ENCODE data around the gene RFPL4A.
"Not testable (repeated sequence)": the region's sequence is repeated elsewhere in the genome, so short reads cannot be mapped to it uniquely, and the experiment has no call there.

The RFPL4A gene

DNA sequence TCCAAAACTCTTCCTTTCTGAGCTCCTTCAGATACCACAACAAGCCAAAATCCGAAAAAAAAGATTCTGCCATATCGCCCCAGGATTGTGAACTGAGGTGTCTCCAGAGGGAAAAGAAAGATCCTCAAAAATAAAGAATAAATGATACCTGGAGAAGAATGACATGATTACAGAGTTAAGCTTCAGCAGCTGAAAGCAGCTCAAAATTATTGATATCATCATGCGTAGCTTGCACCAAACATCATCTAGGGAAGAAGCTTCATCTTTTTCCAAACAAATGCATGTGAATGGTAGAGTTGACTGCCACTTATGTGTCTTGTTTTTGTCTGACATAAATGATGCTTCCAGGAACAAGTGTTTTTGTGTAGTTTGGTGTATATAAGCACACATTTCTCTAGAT, 20.6 kb upstream of the RFPL4A start, which contains the start of gene NLRP9:
TSS of gene NLRP9 (minus strand) at position 101 of the 400 bp plus-strand sequence. CDS start at position 73, 28 bp downstream.
- no peak within 1 kb of the TSS for H3K27ac ChIP-seq
- H3K9me3 ChIP-seq (replicated peaks in 1 of 11), result no peaks in the 10 kb centered on the region
- H3K27me3 ChIP-seq, result no peaks in the 10 kb centered on the region
- no peak within 1 kb of the TSS for H3K9ac ChIP-seq
- no peaks in the 10 kb centered on the region for H3K36me3 ChIP-seq
- no peaks in the 10 kb centered on the region for H4K20me1 ChIP-seq
- TF ChIP-seq Cebpa-rat (IDR thresholded peaks at IDR 0.05), result no peak
- H3K4me1 ChIP-seq, result no peaks in the 10 kb centered on the region; a peak in 1 of 20 replicates
- H3K4me3 ChIP-seq, result no peak within 1 kb of the TSS
- H3K4me2 ChIP-seq, result no peak within 1 kb of the TSS

DNA sequence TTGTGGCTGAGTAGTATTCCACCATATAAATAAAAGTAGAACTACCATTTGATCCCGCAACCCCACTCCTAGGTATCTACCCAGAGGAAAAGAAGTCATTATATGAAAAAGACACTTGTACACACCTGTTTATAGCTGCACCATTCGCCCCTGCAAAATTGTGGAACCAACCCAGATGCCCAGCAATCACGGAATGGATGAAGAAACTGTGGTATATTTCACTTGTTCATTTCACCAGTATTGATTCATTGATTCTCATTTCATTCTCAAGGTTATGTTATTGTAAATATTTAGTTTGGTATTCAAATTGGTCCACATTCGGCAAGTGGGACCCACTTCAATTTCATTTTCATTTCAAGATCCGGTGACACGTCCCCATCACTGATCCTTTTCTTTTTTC, 8.2 kb upstream of the RFPL4A start:
- H3K4me1 ChIP-seq, result no peaks in the 10 kb centered on the region
- no peak overlapping the region for H3K4me2 ChIP-seq
- no peaks in the 10 kb centered on the region for H3K36me3 ChIP-seq
- H4K20me1 ChIP-seq, result no peaks in the 10 kb centered on the region
- H3K9me3 ChIP-seq (replicated peaks in 1 of 11), result no peaks in the 10 kb centered on the region
- no peak overlapping the region for H3K27ac ChIP-seq
- H3K9ac ChIP-seq, result no peak overlapping the region
- TF ChIP-seq Cebpa-rat (IDR thresholded peaks at IDR 0.05), result no peak
- H3K27me3 ChIP-seq, result no peaks in the 10 kb centered on the region
- no peak overlapping the region for H3K4me3 ChIP-seq

DNA sequence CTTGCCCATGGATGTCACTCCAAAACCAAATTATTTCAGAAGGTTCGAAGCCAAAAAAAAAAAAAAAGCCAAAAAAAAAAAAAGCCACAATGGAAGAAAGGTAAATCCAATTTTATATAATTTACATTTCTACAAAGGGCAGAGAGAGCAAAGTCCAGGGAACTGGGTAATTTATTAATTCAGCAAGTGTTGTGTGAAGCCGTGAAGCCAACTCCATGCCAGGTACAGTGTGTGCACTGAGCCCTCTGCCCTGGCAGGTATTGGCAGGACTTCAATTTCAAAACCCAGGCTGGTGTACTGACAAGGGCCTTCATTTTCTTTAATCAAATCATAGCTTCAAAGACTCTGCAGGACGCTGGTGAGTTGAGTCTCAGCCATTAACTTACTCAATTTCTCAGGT, 5.5 kb upstream of the RFPL4A start:
- Histone ChIP-seq H4K20me1 (no peaks in the 10 kb centered on the region), H3K27ac (no peak overlapping the region), H3K36me3 (no peaks in the 10 kb centered on the region), H3K9me3 (replicated peaks in 1 of 11) (no peaks in the 10 kb centered on the region), H3K9ac (no peak overlapping the region), H3K4me3 (no peak overlapping the region), H3K27me3 (no peaks in the 10 kb centered on the region), H3K4me2 (no peak overlapping the region), H3K4me1 (no peaks in the 10 kb centered on the region)
- TF ChIP-seq Cebpa-rat (IDR thresholded peaks at IDR 0.05), result no peak

DNA sequence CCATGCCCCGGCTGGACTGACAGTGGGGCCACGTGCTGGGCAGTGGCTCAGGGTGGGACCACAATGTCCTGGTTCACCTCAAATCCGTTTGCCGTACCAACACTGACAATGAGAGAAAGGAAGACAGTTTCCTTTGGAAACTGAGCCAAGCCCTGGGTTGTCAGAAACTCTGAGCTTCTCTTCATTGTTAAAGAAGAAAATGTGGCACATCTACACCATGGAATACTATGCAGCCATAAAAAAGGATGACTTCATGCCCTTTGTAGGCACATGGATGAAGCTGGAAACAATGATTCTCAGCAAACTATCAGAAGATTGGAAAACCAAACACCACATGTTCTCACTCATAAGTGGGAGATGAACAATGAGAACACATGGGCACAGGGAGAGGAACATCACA, 2.1 kb upstream of the RFPL4A start:
- H3K27me3 ChIP-seq; H3K4me1 ChIP-seq; H3K4me2 ChIP-seq; H3K27ac ChIP-seq; H3K9ac ChIP-seq; H3K4me3 ChIP-seq; H3K9me3 ChIP-seq (replicated peaks in 1 of 11); H4K20me1 ChIP-seq; H3K36me3 ChIP-seq: not testable (repeated sequence)

DNA sequence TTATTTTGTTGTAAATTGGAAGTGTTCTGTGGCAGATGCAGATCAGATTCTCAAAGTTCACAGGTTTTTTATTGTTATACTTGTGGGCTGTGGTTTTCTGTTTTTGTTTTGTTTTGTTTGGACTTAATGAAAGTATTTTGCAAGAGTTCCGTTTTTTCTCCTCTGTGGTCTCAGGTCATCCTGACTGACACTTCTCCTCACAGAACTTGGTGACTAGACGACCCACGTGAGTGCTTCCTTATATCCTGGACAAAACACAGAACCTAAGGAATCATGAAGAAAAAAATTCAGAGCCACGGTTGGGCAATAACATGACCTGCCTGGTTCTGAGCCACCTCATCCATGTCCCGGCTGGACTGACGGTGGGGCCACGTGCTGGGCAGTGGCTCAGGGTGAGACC, 7.6 kb downstream of the RFPL4A start:
- H3K9ac ChIP-seq, result no peak overlapping the region
- H3K4me3 ChIP-seq, result no peak overlapping the region
- TF ChIP-seq Cebpa-rat (IDR thresholded peaks at IDR 0.05), result no peak
- H3K27me3 ChIP-seq, result no peaks in the 10 kb centered on the region
- no peaks in the 10 kb centered on the region for H4K20me1 ChIP-seq
- no peaks in the 10 kb centered on the region for H3K4me1 ChIP-seq
- H3K27ac ChIP-seq, result no peak overlapping the region
- H3K9me3 ChIP-seq (replicated peaks in 1 of 11), result no peaks in the 10 kb centered on the region
- H3K4me2 ChIP-seq, result no peak overlapping the region
- H3K36me3 ChIP-seq, result no peaks in the 10 kb centered on the region

DNA sequence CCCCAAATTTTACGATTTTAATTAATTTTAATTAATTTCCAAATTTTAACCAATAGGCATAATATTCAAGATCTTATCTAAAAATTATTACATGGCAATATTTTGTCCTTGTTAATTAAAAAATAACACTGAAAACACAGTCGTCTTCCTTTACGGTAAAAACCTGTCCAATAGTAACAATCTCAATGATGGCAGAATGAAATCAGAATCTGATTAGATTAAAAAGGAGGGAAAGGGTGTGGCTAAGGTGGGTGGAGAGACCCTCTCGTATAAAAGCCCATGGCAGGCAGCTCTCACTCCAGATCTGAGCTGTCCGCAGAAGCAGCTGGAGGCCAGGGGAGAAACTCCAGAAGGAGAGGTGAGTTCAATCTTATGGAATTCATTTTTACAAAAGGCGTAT, 9.9 kb downstream of the RFPL4A start, which contains the start of gene RFPL4AL1:
TSS of gene RFPL4AL1 (plus strand) at position 301 of the 400 bp plus-strand sequence. CDS start 2,687 bp downstream, outside the sequence.
- not testable (repeated sequence) for H4K20me1 ChIP-seq; H3K9me3 ChIP-seq (replicated peaks in 1 of 11); H3K27ac ChIP-seq; H3K27me3 ChIP-seq; H3K9ac ChIP-seq; H3K36me3 ChIP-seq; H3K4me3 ChIP-seq; H3K4me2 ChIP-seq; H3K4me1 ChIP-seq

DNA sequence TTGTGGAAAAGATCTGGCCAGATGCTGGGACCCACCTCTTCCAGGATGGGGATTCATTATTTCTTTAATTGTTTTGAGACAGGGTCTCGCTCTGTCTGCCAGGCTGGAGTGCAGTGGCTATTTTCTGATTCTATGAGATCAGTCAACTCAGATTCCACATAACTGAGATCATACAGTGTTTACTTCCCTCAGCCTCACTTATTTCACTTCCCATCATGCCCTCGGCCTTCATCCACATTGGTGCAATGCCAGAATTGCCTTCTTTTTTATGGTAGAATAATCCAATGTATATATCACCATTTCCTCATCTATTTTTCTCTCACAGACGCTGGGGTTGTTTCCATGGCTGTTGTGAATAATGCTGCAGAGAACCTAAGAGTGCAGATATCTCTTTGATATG, 10.7 kb downstream of the RFPL4A start:
- not testable (repeated sequence) for H4K20me1 ChIP-seq; H3K36me3 ChIP-seq; H3K9ac ChIP-seq; H3K4me3 ChIP-seq; H3K27me3 ChIP-seq; H3K4me1 ChIP-seq; H3K4me2 ChIP-seq; H3K9me3 ChIP-seq (replicated peaks in 1 of 11); H3K27ac ChIP-seq

DNA sequence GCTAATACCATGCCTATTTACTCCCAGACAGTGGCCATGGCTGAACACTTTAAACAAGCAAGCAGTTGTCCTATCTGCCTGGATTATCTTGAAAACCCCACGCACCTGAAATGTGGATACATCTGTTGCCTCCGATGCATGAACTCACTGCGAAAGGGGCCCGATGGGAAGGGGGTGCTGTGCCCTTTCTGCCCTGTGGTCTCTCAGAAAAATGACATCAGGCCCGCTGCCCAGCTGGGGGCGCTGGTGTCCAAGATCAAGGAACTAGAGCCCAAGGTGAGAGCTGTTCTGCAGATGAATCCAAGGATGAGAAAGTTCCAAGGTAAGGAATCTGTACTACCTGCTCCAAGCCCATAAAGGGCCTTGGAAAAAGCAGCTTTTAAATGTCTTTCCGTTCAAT, 18.6 kb downstream of the RFPL4A start:
- no peak overlapping the region for H3K4me3 ChIP-seq
- TF ChIP-seq Cebpa-rat (IDR thresholded peaks at IDR 0.05), result no peak
- H3K36me3 ChIP-seq, result no peaks in the 10 kb centered on the region
- no peaks in the 10 kb centered on the region for H4K20me1 ChIP-seq
- H3K9ac ChIP-seq, result no peak overlapping the region
- H3K4me1 ChIP-seq, result no peaks in the 10 kb centered on the region
- H3K27me3 ChIP-seq, result no peaks in the 10 kb centered on the region
- H3K4me2 ChIP-seq, result no peak overlapping the region
- H3K27ac ChIP-seq, result no peak overlapping the region
- H3K9me3 ChIP-seq (replicated peaks in 1 of 11), result no peaks in the 10 kb centered on the region

DNA sequence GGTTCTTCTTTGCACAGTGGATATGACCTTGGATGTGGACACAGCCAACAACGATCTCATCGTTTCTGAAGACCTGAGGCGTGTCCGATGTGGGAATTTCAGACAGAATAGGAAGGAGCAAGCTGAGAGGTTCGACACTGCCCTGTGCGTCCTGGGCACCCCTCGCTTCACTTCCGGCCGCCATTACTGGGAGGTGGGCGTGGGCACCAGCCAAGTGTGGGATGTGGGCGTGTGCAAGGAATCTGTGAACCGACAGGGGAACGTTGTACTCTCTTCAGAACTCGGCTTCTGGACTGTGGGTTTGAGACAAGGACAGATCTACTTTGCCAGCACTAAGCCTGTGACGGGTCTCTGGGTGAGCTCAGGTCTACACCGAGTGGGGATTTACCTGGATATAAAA, 19.4 kb downstream of the RFPL4A start:
- Histone ChIP-seq H4K20me1 (no peaks in the 10 kb centered on the region), H3K9me3 (replicated peaks in 1 of 11) (no peaks in the 10 kb centered on the region), H3K4me2 (no peak overlapping the region), H3K9ac (no peak overlapping the region), H3K36me3 (no peaks in the 10 kb centered on the region), H3K27ac (no peak overlapping the region), H3K4me3 (no peak overlapping the region), H3K27me3 (no peaks in the 10 kb centered on the region), H3K4me1 (no peaks in the 10 kb centered on the region)
- no peak for TF ChIP-seq Cebpa-rat (IDR thresholded peaks at IDR 0.05)

DNA sequence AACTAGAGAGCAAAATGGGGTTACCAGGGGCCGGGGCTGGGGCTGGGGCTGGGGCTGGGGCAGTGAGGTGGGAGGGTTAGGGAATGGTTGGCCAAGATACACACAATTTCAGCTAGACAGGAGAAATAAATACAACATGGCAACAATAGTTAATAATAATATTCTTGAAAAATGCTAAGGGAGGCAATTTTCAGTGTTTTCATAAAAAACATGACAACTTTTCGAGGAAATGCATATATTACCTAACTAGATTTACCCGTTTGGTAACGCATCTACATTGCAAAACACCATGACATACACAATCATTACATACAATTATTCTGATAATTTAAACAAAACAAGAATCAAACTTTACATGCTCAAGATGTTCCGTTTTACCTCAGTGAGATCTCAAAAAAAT, 22.2 kb downstream of the RFPL4A start:
- Histone ChIP-seq H3K4me1 (no peaks in the 10 kb centered on the region), H3K4me3 (no peak overlapping the region), H3K36me3 (no peaks in the 10 kb centered on the region), H3K4me2 (no peak overlapping the region), H3K9ac (no peak overlapping the region), H3K9me3 (replicated peaks in 1 of 11) (no peaks in the 10 kb centered on the region), H4K20me1 (no peaks in the 10 kb centered on the region), H3K27me3 (no peaks in the 10 kb centered on the region), H3K27ac (no peak overlapping the region)
- TF ChIP-seq Cebpa-rat (IDR thresholded peaks at IDR 0.05), result no peak

DNA sequence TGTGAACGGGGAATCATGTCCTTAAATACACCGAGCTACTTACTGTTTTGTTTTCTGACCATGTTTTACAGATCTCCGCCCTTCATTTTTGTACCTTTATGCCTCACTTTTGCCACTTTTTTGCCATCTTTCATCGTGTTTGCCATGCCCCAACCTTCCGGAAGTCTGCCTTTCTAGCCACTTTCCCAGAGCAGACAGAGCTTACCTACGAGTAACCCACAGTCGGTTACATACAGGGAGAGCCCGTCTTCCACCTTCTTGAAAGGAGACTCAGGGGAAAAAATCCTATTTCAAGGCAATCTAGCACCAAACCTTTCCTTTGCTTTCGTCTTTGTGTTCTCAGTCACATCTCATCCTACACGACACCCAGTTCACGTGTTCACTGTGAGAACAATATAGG, 36.1 kb downstream of the RFPL4A start:
- Histone ChIP-seq H3K9me3 (replicated peaks in 1 of 11) (no peaks in the 10 kb centered on the region; a peak in 1 of 22 replicates), H3K36me3 (no peaks in the 10 kb centered on the region), H3K9ac (no peak overlapping the region), H3K4me1 (no peaks in the 10 kb centered on the region), H3K27me3 (no peaks in the 10 kb centered on the region), H3K4me2 (no peak overlapping the region), H3K27ac (no peak overlapping the region), H4K20me1 (no peaks in the 10 kb centered on the region), H3K4me3 (no peak overlapping the region)
- no peak for TF ChIP-seq Cebpa-rat (IDR thresholded peaks at IDR 0.05)

All from BLaER1 treated with 17β-estradiol and CSF1 and Interleukin-3, amounts not matched to agents 10 nM and 100 nM (cell line).